Neuron (in vitro differentiated cells): Measurements from ENCODE around the gene ZNF777.

Experiments
- H2AFZ ChIP-seq: one replicate; pipeline ENCODE4 v1.6.1; 2013; ENCODE audit warnings: low read depth, mild to moderate bottlenecking, inconsistent platforms, low read length, moderate library complexity
- H3K27me3 ChIP-seq: one replicate; pipeline ENCODE4 v1.6.1; 2013; ENCODE audit warnings: low read length; ENCODE audit not compliant: insufficient read depth
- H3K36me3 ChIP-seq: one replicate; pipeline ENCODE4 v1.6.1; 2013; ENCODE audit warnings: low read length; ENCODE audit not compliant: insufficient read depth
- H3K4me1 ChIP-seq: one replicate; pipeline ENCODE4 v1.6.1; 2013; ENCODE audit warnings: low read length; ENCODE audit not compliant: insufficient read depth
- H3K4me3 ChIP-seq: 2 replicates; pipeline ENCODE4 v1.5.1; 2013; ENCODE audit warnings: mild to moderate bottlenecking, low read length, moderate library complexity
- H3K9me3 ChIP-seq: one replicate; pipeline ENCODE4 v1.6.1; 2013; ENCODE audit warnings: low read length

ZNF777 gene

GRCh38 chr7:149460493-149461277 lies at the start of gene ZNF777:
ZNF777 (minus strand) TSS chr7:149461062; CDS start chr7:149456022, 5,040 bp downstream.
- peaks cover 4% of the 10 kb centered on the region for H3K9me3 ChIP-seq
- peaks cover 10% of the 10 kb centered on the region for H3K36me3 ChIP-seq
- H3K4me1 ChIP-seq = peaks cover 9% of the 10 kb centered on the region
- H3K4me3 ChIP-seq = peak within 1 kb of the TSS; percentile 69
- no peaks in the 10 kb centered on the region for H3K27me3 ChIP-seq
- peak within 1 kb of the TSS; percentile 98 for H2AFZ ChIP-seq

- Histone ChIP-seq H3K36me3 (no peaks in the 10 kb centered on the region), H2AFZ (no peak overlapping the region), H3K4me1 (no peaks in the 10 kb centered on the region), H3K4me3 (no peak overlapping the region), H3K9me3 (peaks cover 11% of the 10 kb centered on the region), H3K27me3 (no peaks in the 10 kb centered on the region)
These were observed 49.4 kb upstream of the ZNF777 start for GRCh38 chr7:149510248-149510647.

- Histone ChIP-seq H3K4me3 (no peak overlapping the region), H2AFZ (no peak overlapping the region)
These were observed 48.9 kb upstream of the ZNF777 start for GRCh38 chr7:149509774-149510173.

GRCh38 chr7:149505551-149505950 lies 44.7 kb upstream of the ZNF777 start:
- no peak overlapping the region for H2AFZ ChIP-seq
- H3K27me3 ChIP-seq = peaks cover 3% of the 10 kb centered on the region
- no peaks in the 10 kb centered on the region for H3K4me1 ChIP-seq
- H3K9me3 ChIP-seq = peaks cover 11% of the 10 kb centered on the region
- H3K36me3 ChIP-seq = no peaks in the 10 kb centered on the region
- H3K4me3 ChIP-seq = no peak overlapping the region

More at GRCh38 chr7:149509774-149510173, 48.9 kb upstream of the ZNF777 start:
- Histone ChIP-seq H3K27me3 (no peaks in the 10 kb centered on the region), H3K9me3 (peaks cover 11% of the 10 kb centered on the region), H3K4me1 (no peaks in the 10 kb centered on the region), H3K36me3 (no peaks in the 10 kb centered on the region)

GRCh38 chr7:149501651-149502050 lies 40.8 kb upstream of the ZNF777 start:
- peaks cover 3% of the 10 kb centered on the region for H3K4me1 ChIP-seq
- peaks cover 3% of the 10 kb centered on the region for H3K9me3 ChIP-seq
- peaks cover 20% of the 10 kb centered on the region for H3K27me3 ChIP-seq
- no peak overlapping the region for H3K4me3 ChIP-seq
- H3K36me3 ChIP-seq = no peaks in the 10 kb centered on the region
- H2AFZ ChIP-seq = no peak overlapping the region

GRCh38 chr7:149500910-149501309 lies 40.0 kb upstream of the ZNF777 start:
- no peak overlapping the region for H2AFZ ChIP-seq
- H3K9me3 ChIP-seq = no peaks in the 10 kb centered on the region
- no peaks in the 10 kb centered on the region for H3K36me3 ChIP-seq
- H3K27me3 ChIP-seq = peaks cover 20% of the 10 kb centered on the region
- H3K4me1 ChIP-seq = peaks cover 9% of the 10 kb centered on the region
- H3K4me3 ChIP-seq = no peak overlapping the region

GRCh38 chr7:149500201-149500600 lies 39.3 kb upstream of the ZNF777 start:
- Histone ChIP-seq H3K27me3 (peaks cover 20% of the 10 kb centered on the region), H3K9me3 (no peaks in the 10 kb centered on the region), H3K4me1 (peaks cover 13% of the 10 kb centered on the region), H3K36me3 (peaks cover 4% of the 10 kb centered on the region), H3K4me3 (no peak overlapping the region), H2AFZ (no peak overlapping the region)

- peaks cover 20% of the 10 kb centered on the region for H3K27me3 ChIP-seq
These were observed 37.9 kb upstream of the ZNF777 start for GRCh38 chr7:149498811-149499210.

GRCh38 chr7:149497467-149498261 lies 36.8 kb upstream of the ZNF777 start, which contains the start of gene ZNF746:
ZNF746 (minus strand) TSS chr7:149497809; CDS start chr7:149497536, 273 bp downstream.
- H3K36me3 ChIP-seq = peaks cover 17% of the 10 kb centered on the region
- peak within 1 kb of the TSS; percentile 73 for H2AFZ ChIP-seq
- H3K27me3 ChIP-seq = peaks cover 20% of the 10 kb centered on the region
- H3K4me1 ChIP-seq = peaks cover 13% of the 10 kb centered on the region
- no peaks in the 10 kb centered on the region for H3K9me3 ChIP-seq
- peak within 1 kb of the TSS; percentile 99 for H3K4me3 ChIP-seq

More at GRCh38 chr7:149498811-149499210, 37.9 kb upstream of the ZNF777 start:
- peaks cover 13% of the 10 kb centered on the region for H3K4me1 ChIP-seq
- H3K36me3 ChIP-seq = peaks cover 6% of the 10 kb centered on the region
- no peak overlapping the region for H3K4me3 ChIP-seq
- no peak overlapping the region for H2AFZ ChIP-seq
- no peaks in the 10 kb centered on the region for H3K9me3 ChIP-seq

- Histone ChIP-seq H3K4me1 (peaks cover 13% of the 10 kb centered on the region), H3K4me3 (peak overlapping the region; percentile 99), H3K9me3 (no peaks in the 10 kb centered on the region), H3K36me3 (peaks cover 25% of the 10 kb centered on the region), H2AFZ (no peak overlapping the region), H3K27me3 (peaks cover 18% of the 10 kb centered on the region)
These were observed 36.0 kb upstream of the ZNF777 start for GRCh38 chr7:149496642-149497391.

GRCh38 chr7:149495785-149496641 lies 35.2 kb upstream of the ZNF777 start:
- Histone ChIP-seq H3K36me3 (peaks cover 33% of the 10 kb centered on the region), H3K4me1 (peaks cover 13% of the 10 kb centered on the region), H2AFZ (no peak overlapping the region), H3K4me3 (peak overlapping the region; percentile 99), H3K27me3 (peaks cover 16% of the 10 kb centered on the region), H3K9me3 (no peaks in the 10 kb centered on the region)

- H3K27me3 ChIP-seq = peaks cover 12% of the 10 kb centered on the region
- no peak overlapping the region for H3K4me3 ChIP-seq
- H2AFZ ChIP-seq = no peak overlapping the region
- H3K36me3 ChIP-seq = peaks cover 45% of the 10 kb centered on the region
- peaks cover 13% of the 10 kb centered on the region for H3K4me1 ChIP-seq
- H3K9me3 ChIP-seq = no peaks in the 10 kb centered on the region
These were observed 34.0 kb upstream of the ZNF777 start for GRCh38 chr7:149494738-149495368.
